ENCODE measurements around the gene PGAM1.

DNA sequence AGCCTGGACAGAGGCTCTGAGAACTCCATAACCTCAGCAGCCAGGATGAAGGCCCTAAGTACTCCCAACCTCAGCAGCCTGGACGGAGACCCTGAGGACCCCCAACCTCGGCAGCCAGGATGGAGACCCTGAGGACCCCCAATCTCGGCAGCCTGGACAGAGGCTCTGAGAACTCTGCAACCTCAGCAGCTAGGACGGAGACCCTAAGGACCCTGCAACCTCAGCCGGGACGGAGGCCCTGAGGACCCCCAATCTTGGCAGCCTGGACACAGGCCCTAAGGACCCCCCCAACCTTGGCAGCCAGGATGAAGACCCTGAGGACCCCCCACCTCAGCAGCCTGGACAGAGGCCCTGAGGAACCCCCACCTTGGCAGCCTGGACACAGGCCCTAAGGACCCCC, 41.4 kb upstream of the PGAM1 start:
- no peak for TF ChIP-seq CTCF (IDR thresholded peaks at IDR 0.05)
- TF ChIP-seq EP300 (IDR thresholded peaks at IDR 0.05) = no peak
- TF ChIP-seq POLR2A (IDR thresholded peaks at IDR 0.05) = no peak
